Keratinocyte (primary cell): Measurements from ENCODE around the gene CD7. TPM values are rescaled to one million over a fixed set of nuclear protein-coding genes. Genes with fewer than 3 reads are reported as not detected.
A peak's percentile ranks its signal among the peaks of the same experiment; 100 is the strongest.

ENCODE experiments used
- DNase-seq: peaks from one replicate; pipeline ENCODE4 v3.0.0-alpha.2; 2011; ENCODE audit warnings: low read depth, missing footprints, low spot score
- FAIRE-seq: peaks from 2 replicates; lab custom pipeline; 2011; peaks lifted over from hg19 to GRCh38; lab: Jason Lieb, UNC
- H2AFZ ChIP-seq: 2 replicates; pipeline ENCODE4 v1.6.0; 2012; ENCODE audit warnings: low read length, control low read depth, inconsistent platforms; ENCODE audit not compliant: control insufficient read depth
- H3K27ac ChIP-seq: 2 replicates; pipeline ENCODE4 v1.5.1; 2011; ENCODE audit warnings: low read length; ENCODE audit not compliant: control insufficient read depth, insufficient read depth
- H3K27me3 ChIP-seq: 3 replicates; pipeline ENCODE4 v1.6.0; 2011; ENCODE audit warnings: low read length; ENCODE audit not compliant: control insufficient read depth, insufficient read depth; ENCODE audit errors: extremely low read depth
- H3K36me3 ChIP-seq, 2 experiments: 2 replicates in 1 of 2; 3 replicates in 1 of 2; pipeline ENCODE4 v1.5.1; 2011; ENCODE audit warnings: low read length in 2 of 2, mild to moderate bottlenecking in 1 of 2; ENCODE audit not compliant: control insufficient read depth in 2 of 2, insufficient read depth in 2 of 2; ENCODE audit errors: extremely low read depth in 1 of 2
- H3K4me1 ChIP-seq: 3 replicates; pipeline ENCODE4 v1.5.1; 2011; ENCODE audit warnings: low read length; ENCODE audit not compliant: control insufficient read depth, insufficient read depth; ENCODE audit errors: extremely low read depth
- H3K4me2 ChIP-seq: 3 replicates; pipeline ENCODE4 v1.6.0; 2011; ENCODE audit warnings: low read depth, low read length; ENCODE audit not compliant: control insufficient read depth, insufficient read depth; ENCODE audit errors: extremely low read depth
- H3K4me3 ChIP-seq, 3 experiments: fragments of 200-600 bp in 1 of 3; sonication (generic) in 1 of 3; 2 replicates in 2 of 3; 3 replicates in 1 of 3; pipeline ENCODE4 v1.5.1; 2011 to 2016; ENCODE audit warnings: low read length in 3 of 3, mild to moderate bottlenecking in 3 of 3, control low read depth in 2 of 3, inconsistent platforms in 1 of 3, low read depth in 1 of 3, mixed read lengths in 1 of 3, mixed run types in 1 of 3, moderate library complexity in 1 of 3; ENCODE audit not compliant: control insufficient read depth in 2 of 3, insufficient read depth in 2 of 3; ENCODE audit errors: extremely low read depth in 1 of 3
- H3K79me2 ChIP-seq: 2 replicates; pipeline ENCODE4 v1.6.0; 2012; ENCODE audit warnings: low read length; ENCODE audit not compliant: control insufficient read depth, insufficient read depth
- H3K9ac ChIP-seq: 3 replicates; pipeline ENCODE4 v1.6.0; 2011; ENCODE audit warnings: low read length; ENCODE audit not compliant: control insufficient read depth, insufficient read depth; ENCODE audit errors: extremely low read depth
- H3K9me1 ChIP-seq: 3 replicates; pipeline ENCODE4 v1.6.0; 2011; ENCODE audit warnings: low read length; ENCODE audit not compliant: control insufficient read depth, insufficient read depth; ENCODE audit errors: extremely low read depth
- H3K9me3 ChIP-seq: 2 replicates; pipeline ENCODE4 v1.5.1; 2012; ENCODE audit warnings: low read depth, low read length; ENCODE audit not compliant: control insufficient read depth
- H4K20me1 ChIP-seq: 3 replicates; pipeline ENCODE4 v1.6.0; 2011; ENCODE audit warnings: low read length; ENCODE audit not compliant: control insufficient read depth, insufficient read depth; ENCODE audit errors: extremely low read depth
- EZH2 ChIP-seq: IDR thresholded peaks from one replicate; pipeline ENCODE4 v1.6.1; 2012; ENCODE audit warnings: inconsistent platforms, mild to moderate bottlenecking, low read length, moderate library complexity
- dilution Hi-C: fragments of 300-500 bp; cut with MboI; formaldehyde crosslinking; loops from one replicate; pipeline ENCODE4 v1.7.0; 2020; ENCODE audit warnings: low sequenced_read_pairs; ENCODE audit not compliant: extremely low pct_ligation_motif_present
- polyA plus RNA-seq, 5 experiments: library from polyadenylated mRNA; depleted of rRNA in 3 of 5; stranded (reverse) in 3 of 5; stranded (forward) in 1 of 5; unstranded in 1 of 5; fragments of >200 nt; gene quantifications; 1 replicate in 1 of 5; 2 replicates in 3 of 5; 3 replicates in 1 of 5; pipeline versions ENCODE4 v1.2.1 to v1.2.3, GENCODE V29; 2011 to 2012; ENCODE audit warnings: missing spikeins in 2 of 5, low read depth in 1 of 5, low replicate concordance in 1 of 5
- TF ChIP-seq, protein P1 (sequence below), 3 experiments: IDR thresholded peaks in 1 of 3; conservative IDR thresholded peaks in 1 of 3; optimal IDR thresholded peaks in 1 of 3; 2 replicates in 2 of 3; 3 replicates in 1 of 3; pipeline versions ENCODE3 to v1.5.1; 2011; ENCODE audit warnings: low read length in 3 of 3, mild to moderate bottlenecking in 3 of 3, moderate library complexity in 2 of 3, control low read depth in 1 of 3, inconsistent platforms in 1 of 3; ENCODE audit not compliant: insufficient read depth in 2 of 3; ENCODE audit errors: extremely low read depth in 1 of 3

The CD7 gene
- polyA plus RNA-seq, 1 donor (not counting 4 experiments of a cell fraction or from before 2014, with no cell fraction given): not detected

DNA sequence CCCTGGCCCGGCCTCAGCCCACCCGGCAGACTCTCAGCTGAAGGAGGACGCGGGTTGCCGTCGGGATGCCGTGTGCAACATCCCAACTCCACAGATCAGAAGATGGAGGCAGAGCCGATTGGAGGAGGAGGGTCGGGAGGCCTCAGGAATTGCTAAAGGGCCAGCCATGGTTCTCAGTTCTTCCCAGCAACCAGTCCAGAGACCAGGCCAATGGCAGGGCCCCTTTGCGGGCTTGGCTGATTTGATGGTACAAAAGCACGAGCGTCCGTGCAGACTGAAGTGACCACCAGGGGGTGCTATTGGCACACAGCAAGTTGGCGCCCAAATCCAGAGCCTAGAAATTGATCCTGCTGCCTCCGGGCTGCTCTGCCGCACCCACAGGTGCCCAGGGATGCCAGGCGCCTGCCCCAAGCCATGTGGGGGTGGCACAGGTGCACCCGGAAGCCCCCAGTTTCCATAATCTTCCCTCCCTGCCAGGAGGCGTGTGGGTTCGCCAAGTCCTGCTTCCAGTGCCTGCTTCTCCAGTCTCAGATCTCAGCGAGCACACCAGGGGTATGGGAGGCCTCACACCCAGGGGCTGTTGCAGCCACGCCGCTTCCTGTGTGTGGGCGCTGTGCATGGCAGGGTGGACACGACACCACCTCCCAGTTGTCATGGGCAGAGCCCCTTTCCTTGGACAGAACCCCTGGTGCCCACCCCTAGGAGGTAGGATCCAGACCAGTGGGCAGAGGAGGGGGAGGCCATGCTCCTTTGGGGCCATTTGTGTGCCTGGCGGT lies 34.5 kb upstream of the CD7 start:
- no peaks in the 10 kb centered on the region for H3K79me2 ChIP-seq
- no peak overlapping the region for H3K4me2 ChIP-seq
- dilution Hi-C loops: no loop called here
- no peaks in the 10 kb centered on the region for H3K9me3 ChIP-seq
- FAIRE-seq (peak; percentile 13), DNase-seq (no peak)
- H3K36me3 ChIP-seq: no peaks in the 10 kb centered on the region
- H3K27ac ChIP-seq: no peak overlapping the region
- no peaks in the 10 kb centered on the region for H3K9me1 ChIP-seq
- TF ChIP-seq, protein P1, sequence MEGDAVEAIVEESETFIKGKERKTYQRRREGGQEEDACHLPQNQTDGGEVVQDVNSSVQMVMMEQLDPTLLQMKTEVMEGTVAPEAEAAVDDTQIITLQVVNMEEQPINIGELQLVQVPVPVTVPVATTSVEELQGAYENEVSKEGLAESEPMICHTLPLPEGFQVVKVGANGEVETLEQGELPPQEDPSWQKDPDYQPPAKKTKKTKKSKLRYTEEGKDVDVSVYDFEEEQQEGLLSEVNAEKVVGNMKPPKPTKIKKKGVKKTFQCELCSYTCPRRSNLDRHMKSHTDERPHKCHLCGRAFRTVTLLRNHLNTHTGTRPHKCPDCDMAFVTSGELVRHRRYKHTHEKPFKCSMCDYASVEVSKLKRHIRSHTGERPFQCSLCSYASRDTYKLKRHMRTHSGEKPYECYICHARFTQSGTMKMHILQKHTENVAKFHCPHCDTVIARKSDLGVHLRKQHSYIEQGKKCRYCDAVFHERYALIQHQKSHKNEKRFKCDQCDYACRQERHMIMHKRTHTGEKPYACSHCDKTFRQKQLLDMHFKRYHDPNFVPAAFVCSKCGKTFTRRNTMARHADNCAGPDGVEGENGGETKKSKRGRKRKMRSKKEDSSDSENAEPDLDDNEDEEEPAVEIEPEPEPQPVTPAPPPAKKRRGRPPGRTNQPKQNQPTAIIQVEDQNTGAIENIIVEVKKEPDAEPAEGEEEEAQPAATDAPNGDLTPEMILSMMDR (optimal IDR thresholded peaks at IDR 0.05 in 1 of 3, IDR thresholded peaks at IDR 0.05 in 1 of 3, conservative IDR thresholded peaks at IDR 0.05 in 1 of 3; ENCODE audit: extremely low read depth in 1 of 3, insufficient read depth in 2 of 3, low read length in 3 of 3): peak; percentile 90 to 95 (median 90)
- no peak for TF ChIP-seq EZH2
- peaks cover 15% of the 10 kb centered on the region for H3K27me3 ChIP-seq
- H2AFZ ChIP-seq: no peak overlapping the region
- H3K9ac ChIP-seq: no peak overlapping the region
- no peak overlapping the region for H3K4me3 ChIP-seq
- H3K4me1 ChIP-seq: peaks cover 14% of the 10 kb centered on the region
- peaks cover 4% of the 10 kb centered on the region for H4K20me1 ChIP-seq

DNA sequence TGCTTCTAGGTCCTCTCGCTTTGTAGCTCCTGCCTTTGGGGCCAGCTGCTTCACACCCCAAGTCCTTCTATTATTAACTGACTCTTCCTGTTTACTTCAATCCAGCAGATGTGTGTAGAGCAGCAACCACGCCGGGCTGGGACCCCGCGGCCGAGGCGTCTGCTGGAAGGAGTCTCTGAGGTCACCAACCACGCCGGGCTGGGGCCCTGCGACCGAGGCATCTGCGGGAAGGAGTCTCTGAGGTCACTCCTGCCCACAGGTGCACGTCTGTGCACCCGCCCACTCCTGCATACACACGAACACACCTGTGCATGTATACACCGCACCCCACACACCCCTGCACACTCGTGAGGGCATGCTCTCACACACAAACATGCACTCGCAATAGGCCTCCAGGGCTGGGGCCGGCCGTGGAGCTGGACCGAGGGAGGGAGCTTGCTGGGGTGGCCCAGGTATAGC lies 33.9 kb upstream of the CD7 start:
- dilution Hi-C loops: no loop called here
- FAIRE-seq: no peak
- Histone ChIP-seq H3K27me3 (peaks cover 15% of the 10 kb centered on the region), H3K4me2 (no peak overlapping the region), H3K79me2 (no peaks in the 10 kb centered on the region), H2AFZ (no peak overlapping the region), H3K27ac (no peak overlapping the region), H3K36me3 (no peaks in the 10 kb centered on the region), H3K9me1 (no peaks in the 10 kb centered on the region), H3K4me1 (peaks cover 9% of the 10 kb centered on the region), H3K9me3 (no peaks in the 10 kb centered on the region), H3K4me3 (no peak overlapping the region), H4K20me1 (peaks cover 4% of the 10 kb centered on the region), H3K9ac (no peak overlapping the region)
- TF ChIP-seq EZH2: no peak
- TF ChIP-seq, protein P1 (optimal IDR thresholded peaks at IDR 0.05 in 1 of 3, IDR thresholded peaks at IDR 0.05 in 1 of 3, conservative IDR thresholded peaks at IDR 0.05 in 1 of 3; ENCODE audit: extremely low read depth in 1 of 3, insufficient read depth in 2 of 3, low read length in 3 of 3): no peak
- DNase-seq: no peak
